GM19467 (cell line): Measurements from ENCODE around the gene NENF.
A peak's percentile ranks its signal among the peaks of the same experiment; 100 is the strongest.
"Not testable (repeated sequence)": the region's sequence is repeated elsewhere in the genome, so short reads cannot be mapped to it uniquely, and the experiment has no call there.

Source experiments
- ATAC-seq: cut with Tn5 transposase; IDR thresholded peaks from one replicate; pipeline ENCODE4 v1.9.1; 2021; ENCODE audit warnings: mild to moderate bottlenecking, moderate library complexity; ENCODE audit not compliant: unreplicated experiment

Gene NENF

GRCh38 chr1:212478467-212479025 is 45.8 kb downstream of the NENF start:
- no peak for ATAC-seq

- no peak for ATAC-seq
Observed at GRCh38 chr1:212479188-212479587, 46.5 kb downstream of the NENF start.

GRCh38 chr1:212480711-212481437 is 48.2 kb downstream of the NENF start:
- ATAC-seq = not testable (repeated sequence)

- no peak for ATAC-seq
Observed at GRCh38 chr1:212481438-212481767, 48.7 kb downstream of the NENF start.

- no peak for ATAC-seq
Observed at GRCh38 chr1:212482006-212482636, 49.4 kb downstream of the NENF start.

GRCh38 chr1:212482637-212483441 is 50.1 kb downstream of the NENF start:
- ATAC-seq = no peak

- no peak for ATAC-seq
Observed at GRCh38 chr1:212484701-212485570, 52.2 kb downstream of the NENF start.

GRCh38 chr1:212485571-212485912 is 52.8 kb downstream of the NENF start:
- ATAC-seq = no peak

GRCh38 chr1:212485913-212486618 is 53.3 kb downstream of the NENF start:
- no peak for ATAC-seq

GRCh38 chr1:212486619-212486975 is 53.9 kb downstream of the NENF start:
- ATAC-seq = no peak

- no peak for ATAC-seq
Observed at GRCh38 chr1:212487286-212487685, 54.6 kb downstream of the NENF start.

- no peak for ATAC-seq
Observed at GRCh38 chr1:212487774-212488435, 55.2 kb downstream of the NENF start.

- ATAC-seq = peak; percentile 63
Observed at GRCh38 chr1:212488436-212489283, 55.9 kb downstream of the NENF start.

GRCh38 chr1:212489284-212489859 is 56.7 kb downstream of the NENF start:
- ATAC-seq = no peak

- no peak for ATAC-seq
Observed at GRCh38 chr1:212490276-212490675, 57.6 kb downstream of the NENF start.

GRCh38 chr1:212491454-212491853 is 58.7 kb downstream of the NENF start:
- ATAC-seq = no peak
